Measurements from ENCODE around the gene C1QTNF8. TPM values are rescaled to one million over a fixed set of nuclear protein-coding genes. Genes with fewer than 3 reads are reported as not detected.

C1QTNF8 gene
- total and polyA plus RNA-seq, 2 of the 13 experiments (the other 11 are each of a cell fraction or from before 2014, with no cell fraction given): 0.09 TPM; not detected in 1

- TF ChIP-seq, protein P1, sequence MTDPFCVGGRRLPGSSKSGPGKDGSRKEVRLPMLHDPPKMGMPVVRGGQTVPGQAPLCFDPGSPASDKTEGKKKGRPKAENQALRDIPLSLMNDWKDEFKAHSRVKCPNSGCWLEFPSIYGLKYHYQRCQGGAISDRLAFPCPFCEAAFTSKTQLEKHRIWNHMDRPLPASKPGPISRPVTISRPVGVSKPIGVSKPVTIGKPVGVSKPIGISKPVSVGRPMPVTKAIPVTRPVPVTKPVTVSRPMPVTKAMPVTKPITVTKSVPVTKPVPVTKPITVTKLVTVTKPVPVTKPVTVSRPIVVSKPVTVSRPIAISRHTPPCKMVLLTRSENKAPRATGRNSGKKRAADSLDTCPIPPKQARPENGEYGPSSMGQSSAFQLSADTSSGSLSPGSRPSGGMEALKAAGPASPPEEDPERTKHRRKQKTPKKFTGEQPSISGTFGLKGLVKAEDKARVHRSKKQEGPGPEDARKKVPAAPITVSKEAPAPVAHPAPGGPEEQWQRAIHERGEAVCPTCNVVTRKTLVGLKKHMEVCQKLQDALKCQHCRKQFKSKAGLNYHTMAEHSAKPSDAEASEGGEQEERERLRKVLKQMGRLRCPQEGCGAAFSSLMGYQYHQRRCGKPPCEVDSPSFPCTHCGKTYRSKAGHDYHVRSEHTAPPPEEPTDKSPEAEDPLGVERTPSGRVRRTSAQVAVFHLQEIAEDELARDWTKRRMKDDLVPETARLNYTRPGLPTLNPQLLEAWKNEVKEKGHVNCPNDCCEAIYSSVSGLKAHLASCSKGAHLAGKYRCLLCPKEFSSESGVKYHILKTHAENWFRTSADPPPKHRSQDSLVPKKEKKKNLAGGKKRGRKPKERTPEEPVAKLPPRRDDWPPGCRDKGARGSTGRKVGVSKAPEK (CRISPR knock-in tag; IDR thresholded peaks at IDR 0.05; ENCODE audit: borderline replicate concordance): no peak
- TF ChIP-seq ZNF749 (CRISPR knock-in tag; IDR thresholded peaks at IDR 0.05; ENCODE audit: borderline replicate concordance) (peak; percentile 54; the same call in 1 of the 2 replicates), ZBTB10 (CRISPR knock-in tag; IDR thresholded peaks at IDR 0.05; ENCODE audit: borderline replicate concordance) (no peak), PCBP1 (IDR thresholded peaks at IDR 0.05; ENCODE audit: borderline replicate concordance, low read depth, low read length) (no peak), ZNF367 (CRISPR knock-in tag; IDR thresholded peaks at IDR 0.05; ENCODE audit: borderline replicate concordance) (no peak), ZC3H13 (CRISPR knock-in tag; IDR thresholded peaks at IDR 0.05) (no peak), MXD1 (CRISPR knock-in tag; IDR thresholded peaks at IDR 0.05) (0 out of 2 replicates have a peak, but pooled peaks have one; percentile 32), PAXIP1 (CRISPR knock-in tag; conservative IDR thresholded peaks at IDR 0.05) (no peak; the same call in 1 of the 2 replicates), NFIC (IDR thresholded peaks at IDR 0.05; ENCODE audit: low read length) (no peak), ZSCAN29 (CRISPR knock-in tag; conservative IDR thresholded peaks at IDR 0.05) (no peak; the same call in 1 of the 2 replicates)
- TF ChIP-seq, protein P2, sequence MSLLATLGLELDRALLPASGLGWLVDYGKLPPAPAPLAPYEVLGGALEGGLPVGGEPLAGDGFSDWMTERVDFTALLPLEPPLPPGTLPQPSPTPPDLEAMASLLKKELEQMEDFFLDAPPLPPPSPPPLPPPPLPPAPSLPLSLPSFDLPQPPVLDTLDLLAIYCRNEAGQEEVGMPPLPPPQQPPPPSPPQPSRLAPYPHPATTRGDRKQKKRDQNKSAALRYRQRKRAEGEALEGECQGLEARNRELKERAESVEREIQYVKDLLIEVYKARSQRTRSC (CRISPR knock-in tag; IDR thresholded peaks at IDR 0.05; ENCODE audit: low read depth): no peak
- TF ChIP-seq, protein P3, sequence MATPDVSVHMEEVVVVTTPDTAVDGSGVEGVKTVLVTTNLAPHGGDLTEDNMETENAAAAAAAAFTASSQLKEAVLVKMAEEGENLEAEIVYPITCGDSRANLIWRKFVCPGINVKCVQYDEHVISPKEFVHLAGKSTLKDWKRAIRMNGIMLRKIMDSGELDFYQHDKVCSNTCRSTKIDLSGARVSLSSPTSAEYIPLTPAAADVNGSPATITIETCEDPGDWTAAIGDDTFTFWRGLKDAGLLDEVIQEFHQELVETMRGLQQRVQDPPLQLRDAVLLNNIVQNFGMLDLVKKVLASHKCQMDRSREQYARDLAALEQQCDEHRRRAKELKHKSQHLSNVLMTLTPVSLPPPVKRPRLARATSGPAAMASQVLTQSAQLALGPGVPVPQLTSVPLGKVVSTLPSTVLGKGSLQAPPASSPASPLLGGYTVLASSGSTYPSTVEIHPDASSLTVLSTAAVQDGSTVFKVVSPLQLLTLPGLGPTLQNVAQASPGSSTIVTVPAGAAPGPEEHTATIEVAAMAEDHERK (CRISPR knock-in tag; IDR thresholded peaks at IDR 0.05; ENCODE audit: low read depth): no peak
These were observed 5.1 kb downstream of the C1QTNF8 start (continued) for GRCh38 chr16:1090620-1091587.
